DND-41 (cell line): ENCODE measurements around the gene HCN2.

Experiments
- ATAC-seq: fragments of 200-7000 bp; cut with Tn5 transposase; 3 replicates; pipeline ENCODE4 v1.9.1; 2021; ENCODE audit warnings: low read depth; ENCODE audit not compliant: insufficient read depth
- DNase-seq: peaks from one replicate; pipeline ENCODE4 v3.0.0-alpha.2; 2020
- H2AFZ ChIP-seq: 2 replicates; pipeline ENCODE4 v1.6.0; 2012; ENCODE audit warnings: low read depth, low read length
- H3K27ac ChIP-seq: 2 replicates; pipeline ENCODE4 v1.5.1; 2012; ENCODE audit warnings: low read length, inconsistent platforms
- H3K27me3 ChIP-seq: fragments of 200-600 bp; sonication (generic); 2 replicates; pipeline ENCODE4 v1.6.0; 2012; ENCODE audit warnings: low read length, mild to moderate bottlenecking, inconsistent platforms; ENCODE audit not compliant: insufficient read depth, poor library complexity
- H3K36me3 ChIP-seq: 2 replicates; pipeline ENCODE4 v1.5.1; 2012; ENCODE audit warnings: low read length, inconsistent platforms; ENCODE audit not compliant: insufficient read depth
- H3K4me1 ChIP-seq: 2 replicates; pipeline ENCODE4 v1.5.1; 2012; ENCODE audit warnings: mild to moderate bottlenecking, low read length; ENCODE audit not compliant: insufficient read depth
- H3K4me2 ChIP-seq: 2 replicates; pipeline ENCODE4 v1.6.0; 2012; ENCODE audit warnings: mild to moderate bottlenecking, moderate library complexity, low read length, inconsistent platforms; ENCODE audit not compliant: insufficient read depth
- H3K4me3 ChIP-seq, 2 experiments: fragments of 200-600 bp in 1 of 2; shearing (Covaris generic) in 1 of 2; 2 replicates each; pipeline ENCODE4 v1.5.1; 2012 to 2016; ENCODE audit warnings: inconsistent platforms in 2 of 2, low read length in 2 of 2, mild to moderate bottlenecking in 2 of 2, low read depth in 1 of 2, moderate library complexity in 1 of 2
- H3K79me2 ChIP-seq: 2 replicates; pipeline ENCODE4 v1.6.0; 2012; ENCODE audit warnings: low read length, inconsistent platforms; ENCODE audit not compliant: insufficient read depth
- H3K9ac ChIP-seq: 2 replicates; pipeline ENCODE4 v1.6.0; 2012; ENCODE audit warnings: low read depth, mild to moderate bottlenecking, inconsistent platforms, low read length, moderate library complexity
- H3K9me3 ChIP-seq: 2 replicates; pipeline ENCODE4 v1.5.1; 2012; ENCODE audit warnings: low read length, moderate library complexity, mild to moderate bottlenecking, inconsistent platforms; ENCODE audit not compliant: insufficient read depth, severe bottlenecking
- H4K20me1 ChIP-seq: 2 replicates; pipeline ENCODE4 v1.6.0; 2012; ENCODE audit warnings: low read length; ENCODE audit not compliant: insufficient read depth
- EZH2 ChIP-seq: IDR thresholded peaks from 3 replicates; pipeline ENCODE4 v1.6.1; 2012; ENCODE audit warnings: borderline replicate concordance, low read depth, mild to moderate bottlenecking, moderate library complexity, low read length, inconsistent platforms; ENCODE audit not compliant: severe bottlenecking
- TF ChIP-seq, protein P1 (sequence below): IDR thresholded peaks from 2 replicates; pipeline ENCODE4 v1.5.1; 2012; ENCODE audit warnings: borderline replicate concordance, low read length, moderate library complexity, mild to moderate bottlenecking; ENCODE audit not compliant: poor library complexity, severe bottlenecking; ENCODE audit errors: extremely low read depth

The HCN2 gene

DNA sequence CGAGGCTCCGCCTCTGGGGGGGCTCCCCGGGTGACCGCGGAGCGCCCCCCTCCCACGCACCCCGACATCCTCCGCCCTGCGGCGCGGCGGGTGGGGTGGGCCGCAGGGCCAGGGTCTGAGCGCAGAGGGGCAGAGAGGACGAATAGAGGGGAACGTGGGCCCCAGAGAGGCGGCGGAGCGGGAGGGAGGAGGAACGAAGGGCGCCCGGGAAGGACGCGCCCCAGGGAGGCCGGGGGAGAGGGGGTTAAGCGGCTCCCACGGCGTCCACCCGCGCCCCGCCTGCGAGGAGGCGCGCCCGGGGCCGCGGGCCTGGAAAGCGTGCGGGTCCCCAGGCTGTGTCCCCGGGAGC lies 1.0 kb downstream of the HCN2 start:
- no peak overlapping the region for H3K4me2 ChIP-seq
- peaks cover 25% of the 10 kb centered on the region for H4K20me1 ChIP-seq
- DNase-seq (no peak), ATAC-seq (no peak)
- no peak overlapping the region for H2AFZ ChIP-seq
- peaks cover 8% of the 10 kb centered on the region for H3K27me3 ChIP-seq
- H3K4me1 ChIP-seq: peaks cover 10% of the 10 kb centered on the region
- H3K27ac ChIP-seq: no peak overlapping the region
- no peaks in the 10 kb centered on the region for H3K79me2 ChIP-seq
- H3K36me3 ChIP-seq: no peaks in the 10 kb centered on the region
- H3K4me3 ChIP-seq: no peak overlapping the region
- H3K9me3 ChIP-seq: no peaks in the 10 kb centered on the region
- TF ChIP-seq EZH2: no peak
- TF ChIP-seq, protein P1, sequence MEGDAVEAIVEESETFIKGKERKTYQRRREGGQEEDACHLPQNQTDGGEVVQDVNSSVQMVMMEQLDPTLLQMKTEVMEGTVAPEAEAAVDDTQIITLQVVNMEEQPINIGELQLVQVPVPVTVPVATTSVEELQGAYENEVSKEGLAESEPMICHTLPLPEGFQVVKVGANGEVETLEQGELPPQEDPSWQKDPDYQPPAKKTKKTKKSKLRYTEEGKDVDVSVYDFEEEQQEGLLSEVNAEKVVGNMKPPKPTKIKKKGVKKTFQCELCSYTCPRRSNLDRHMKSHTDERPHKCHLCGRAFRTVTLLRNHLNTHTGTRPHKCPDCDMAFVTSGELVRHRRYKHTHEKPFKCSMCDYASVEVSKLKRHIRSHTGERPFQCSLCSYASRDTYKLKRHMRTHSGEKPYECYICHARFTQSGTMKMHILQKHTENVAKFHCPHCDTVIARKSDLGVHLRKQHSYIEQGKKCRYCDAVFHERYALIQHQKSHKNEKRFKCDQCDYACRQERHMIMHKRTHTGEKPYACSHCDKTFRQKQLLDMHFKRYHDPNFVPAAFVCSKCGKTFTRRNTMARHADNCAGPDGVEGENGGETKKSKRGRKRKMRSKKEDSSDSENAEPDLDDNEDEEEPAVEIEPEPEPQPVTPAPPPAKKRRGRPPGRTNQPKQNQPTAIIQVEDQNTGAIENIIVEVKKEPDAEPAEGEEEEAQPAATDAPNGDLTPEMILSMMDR: no peak
- no peak overlapping the region for H3K9ac ChIP-seq

DNA sequence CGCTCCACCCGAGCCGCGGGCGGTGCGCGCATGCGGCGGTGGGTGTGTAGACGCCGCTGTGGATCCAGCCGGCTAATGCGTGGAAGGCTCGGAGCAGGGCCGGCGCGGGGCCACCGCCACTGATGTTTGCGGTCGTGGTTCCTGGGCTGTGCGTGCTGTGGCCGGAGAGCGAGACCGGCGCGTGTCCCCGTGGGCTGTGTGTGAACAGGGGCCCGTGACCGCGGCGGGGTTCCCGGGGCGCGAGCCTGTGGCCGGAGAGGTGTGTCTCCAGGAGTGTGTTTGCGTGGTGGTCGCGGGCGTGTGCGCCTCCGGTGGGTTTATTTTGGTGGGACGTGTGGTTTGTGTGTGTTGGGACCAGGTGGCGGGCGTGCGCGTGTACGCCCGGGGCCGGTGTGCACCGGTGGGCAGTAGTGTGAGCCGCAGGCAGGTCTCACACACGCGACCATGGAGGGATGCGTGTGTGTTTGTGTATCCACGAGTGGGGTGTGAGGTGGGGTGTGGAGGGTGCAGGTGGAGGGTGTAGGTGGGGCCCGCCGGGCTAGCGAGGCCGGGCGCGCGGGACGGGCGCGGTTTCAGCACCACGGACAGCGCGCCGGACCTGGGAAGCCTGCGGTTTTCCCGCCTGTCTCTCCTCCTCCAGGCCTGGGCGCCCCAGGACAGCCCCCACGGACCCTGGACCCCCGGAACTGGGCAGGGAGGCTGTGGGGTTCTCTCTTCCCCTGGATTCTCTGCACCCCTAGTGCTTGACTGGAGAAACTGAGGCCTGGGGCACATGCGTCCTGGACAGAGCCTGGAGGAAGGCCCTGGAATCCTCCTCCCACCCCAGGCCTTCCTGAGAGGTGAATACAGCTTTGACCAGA lies 1.6 kb downstream of the HCN2 start:
- Histone ChIP-seq H3K79me2 (no peaks in the 10 kb centered on the region), H3K27ac (no peak overlapping the region), H2AFZ (no peak overlapping the region), H3K27me3 (peaks cover 8% of the 10 kb centered on the region), H3K36me3 (no peaks in the 10 kb centered on the region), H3K4me3 (no peak overlapping the region), H3K9ac (no peak overlapping the region), H3K9me3 (no peaks in the 10 kb centered on the region), H3K4me2 (no peak overlapping the region), H4K20me1 (peaks cover 21% of the 10 kb centered on the region), H3K4me1 (peaks cover 10% of the 10 kb centered on the region)
- no peak for DNase-seq
- TF ChIP-seq, protein P1: no peak
- no peak for TF ChIP-seq EZH2
- ATAC-seq: no peak

DNA sequence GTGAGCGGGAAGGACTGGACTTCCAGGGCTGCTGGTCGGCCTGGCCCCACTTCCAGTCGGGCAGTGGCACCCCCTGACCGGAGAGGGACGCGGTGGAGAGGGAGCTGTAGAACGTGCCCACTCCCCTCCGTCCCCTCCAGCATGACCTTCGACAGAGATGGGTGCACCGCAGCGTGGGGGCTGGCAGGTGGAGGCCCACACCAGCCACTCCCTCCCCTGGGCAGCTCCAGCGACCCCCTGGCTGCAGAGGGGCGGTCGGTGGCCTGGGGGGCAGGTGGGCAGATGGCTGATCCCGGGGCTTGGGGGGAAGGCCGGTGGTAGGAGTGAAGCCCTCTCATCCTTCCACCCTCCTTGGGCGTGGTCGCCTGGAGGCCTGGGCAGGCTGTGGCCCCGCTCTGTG lies 2.4 kb downstream of the HCN2 start:
- DNase-seq (no peak), ATAC-seq (no peak)
- H3K4me2 ChIP-seq: no peak overlapping the region
- no peaks in the 10 kb centered on the region for H3K79me2 ChIP-seq
- no peak overlapping the region for H2AFZ ChIP-seq
- no peak overlapping the region for H3K4me3 ChIP-seq
- no peak overlapping the region for H3K27ac ChIP-seq
- peaks cover 10% of the 10 kb centered on the region for H3K4me1 ChIP-seq
- no peak for TF ChIP-seq EZH2
- TF ChIP-seq, protein P1: no peak
- H3K9me3 ChIP-seq: no peaks in the 10 kb centered on the region
- peaks cover 8% of the 10 kb centered on the region for H3K27me3 ChIP-seq
- H4K20me1 ChIP-seq: peaks cover 18% of the 10 kb centered on the region
- H3K9ac ChIP-seq: no peak overlapping the region
- no peaks in the 10 kb centered on the region for H3K36me3 ChIP-seq
